Motor neuron (in vitro differentiated cells): ENCODE results near the gene LDHD. TPM values are rescaled to one million over a fixed set of nuclear protein-coding genes. Genes with fewer than 3 reads are reported as not detected.
"Not testable (repeated sequence)": the region's sequence is repeated elsewhere in the genome, so short reads cannot be mapped to it uniquely, and the experiment has no call there.

Source experiments
- ATAC-seq, 8 experiments: fragments of 200-7000 bp; cut with Tn5 transposase; replicated peaks in 6 of 8; 2 replicates each; pipeline ENCODE4 v1.8.0; 2021; ENCODE audit warnings: mild to moderate bottlenecking in 8 of 8, moderate library complexity in 8 of 8
- H3K27ac ChIP-seq, 2 donors: fragments of 250-450 bp; sonication (Bioruptor Pico); 2 replicates each; pipeline ENCODE4 v1.9.0; 2021; ENCODE audit warnings: antibody characterized with exemption in 2 of 2, mild to moderate bottlenecking in 2 of 2, moderate library complexity in 1 of 2
- H3K4me1 ChIP-seq, 2 donors: fragments of 250-450 bp; sonication (Bioruptor Pico); replicated peaks in 1 of 2; 2 replicates each; pipeline ENCODE4 v1.6.1; 2021; ENCODE audit warnings: antibody characterized with exemption in 2 of 2, mild to moderate bottlenecking in 2 of 2, moderate library complexity in 1 of 2
- H3K4me3 ChIP-seq, 5 donors: fragments of 250-450 bp; sonication (Bioruptor Pico); 2 replicates each; pipeline ENCODE4 v1.9.0; 2021; ENCODE audit warnings: antibody characterized with exemption in 5 of 5, mild to moderate bottlenecking in 5 of 5, moderate library complexity in 4 of 5
- WGBS, 10 experiments: fragments of 450-650 bp; shearing (Covaris generic); methylation state at CpG; one replicate each; pipeline ENCODE4 v1.0.0; 2022; 5-methylcytosine and 5-hydroxymethylcytosine counted together
- in situ Hi-C, 9 experiments: fragments of 400-800 bp; cut with MboI; loops; one replicate each; pipeline ENCODE4 v1.15.0; 2021; ENCODE audit warnings: low sequenced_read_pairs in 9 of 9, low pct_unique_long_range_greater_than_20kb in 2 of 9; ENCODE audit not compliant: unreplicated experiment in 9 of 9
- total RNA-seq, 8 experiments: library from RNA; unstranded; fragments of 300-600 nt; gene quantifications; 2 replicates each; pipeline versions ENCODE4 v1.2.3 to v1.2.4, GENCODE V29; 2022

Gene LDHD
- total RNA-seq, 8 experiments from 2014 or later: 0.33 to 2.8 (median 1.0) TPM

DNA sequence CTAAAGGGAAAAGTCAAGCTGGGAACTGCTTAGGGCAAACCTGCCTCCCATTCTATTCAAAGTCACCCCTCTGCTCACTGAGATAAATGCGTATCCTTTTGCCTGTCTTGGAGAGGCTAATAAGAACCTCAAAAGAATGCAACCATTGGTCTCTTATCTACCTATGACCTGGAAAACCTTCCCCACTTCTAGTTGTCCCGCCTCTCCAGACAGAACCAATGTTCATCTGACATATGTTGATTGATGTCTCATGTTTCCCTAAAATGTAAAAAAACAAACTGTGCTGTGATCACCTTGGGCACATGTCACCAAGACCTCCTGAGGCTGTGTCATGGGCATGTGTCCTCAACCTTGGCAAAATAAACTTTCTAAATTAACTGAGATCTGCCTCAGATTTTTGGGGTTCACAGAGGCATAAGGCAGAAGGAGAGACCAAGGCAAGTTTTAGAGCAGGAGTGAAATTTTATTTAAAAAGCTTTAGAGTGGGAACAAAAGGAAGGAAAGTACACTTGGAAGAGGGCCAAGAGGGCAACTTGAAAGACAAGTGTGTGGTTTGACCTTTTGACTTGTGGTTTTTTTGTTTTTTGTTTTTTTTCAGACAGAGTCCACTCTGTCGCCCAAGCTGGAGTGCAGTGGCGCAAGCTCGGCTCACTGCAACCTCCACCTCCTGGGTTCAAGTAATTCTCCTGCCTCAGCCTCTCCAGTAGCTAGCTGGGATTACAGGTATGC is 13.0 kb upstream of the LDHD start:
- in situ Hi-C loops, H3K4me1 ChIP-seq, H3K4me3 ChIP-seq, ATAC-seq, H3K27ac ChIP-seq: not testable (repeated sequence)
- WGBS, 10 experiments: 60 to 100% (median 82%) methylated on average over 1 to 5 of the region's 5 CpGs; no CpG with 5 or more reads in 2 of the 10 experiments

DNA sequence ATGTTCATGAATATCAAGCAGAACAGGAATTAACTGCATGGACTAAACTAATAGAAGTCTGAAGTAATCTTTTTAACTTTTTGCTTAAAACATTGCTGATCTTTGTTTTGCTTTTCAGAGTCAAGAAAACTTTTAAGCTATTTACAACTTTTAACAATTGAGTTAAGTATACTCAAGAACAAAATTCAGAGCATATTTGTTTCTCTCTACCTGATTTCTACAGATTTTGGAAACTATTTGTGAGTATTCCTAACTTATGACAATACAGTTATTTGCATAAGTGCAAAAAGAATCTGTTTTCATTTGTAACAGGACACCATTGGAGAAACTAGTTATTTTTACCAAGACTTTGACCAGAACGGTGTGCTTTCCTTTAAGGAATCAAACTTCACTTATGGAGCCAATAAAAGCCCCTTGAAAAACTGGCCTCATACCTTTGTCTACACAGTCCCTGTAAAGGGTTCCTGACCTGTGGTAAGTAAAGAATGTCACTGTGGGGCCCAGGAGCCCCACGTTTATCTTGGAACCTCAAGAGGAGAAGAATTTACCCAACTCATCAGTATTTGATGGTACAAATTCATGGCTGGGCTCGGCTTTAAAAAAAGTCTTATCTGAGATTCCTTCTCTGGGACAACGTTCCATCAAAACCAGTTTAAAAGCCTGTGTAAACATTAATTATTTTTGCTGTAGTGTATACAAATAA is 11.3 kb upstream of the LDHD start:
- WGBS, 10 experiments: 6 to 93% (median 64%) methylated on average over 2 to 4 of the region's 4 CpGs; no CpG with 5 or more reads in 1 of the 10 experiments
- H3K4me3 ChIP-seq: no peak overlapping the region
- H3K27ac ChIP-seq: no peak overlapping the region
- H3K4me1 ChIP-seq: no peaks in the 10 kb centered on the region
- in situ Hi-C loops: no loop called here
- ATAC-seq: no peak

DNA sequence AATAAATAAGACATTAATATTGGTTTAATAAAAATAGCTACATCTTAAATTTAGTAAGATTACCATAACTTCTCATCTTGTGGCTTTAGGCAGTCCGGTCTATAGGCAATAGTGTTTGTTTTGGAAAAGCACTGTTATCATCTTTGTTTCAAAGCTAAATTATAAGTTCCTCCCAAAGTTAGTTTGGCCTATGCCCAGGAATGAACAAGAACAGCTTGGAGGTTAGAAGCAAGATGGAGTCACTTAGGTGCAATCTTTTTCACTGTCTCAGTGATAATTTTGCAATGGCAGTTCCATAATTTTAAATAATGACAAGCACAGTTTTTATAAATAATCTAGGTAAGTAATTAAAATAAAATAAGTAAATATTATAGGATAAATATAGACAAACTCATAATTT is 6.0 kb upstream of the LDHD start:
- in situ Hi-C loops: loop anchor here in 2 of 9 experiments (25.0 kb wide), 2 partner anchors 135 to 410 kb away; partner anchors contain the start of genes MLKL (in 1 of the 2), WDR59 (in 1 of the 2) and ZNRF1 (in 1 of the 2)
- Histone ChIP-seq H3K4me3 (no peak overlapping the region), H3K27ac (no peak overlapping the region), H3K4me1 (no peaks in the 10 kb centered on the region)
- ATAC-seq: no peak
- 22 to 100% (median 91%) methylated on average over 1 of the region's 1 CpG; no CpG with 5 or more reads in 2 of the 10 experiments for WGBS, 10 experiments

DNA sequence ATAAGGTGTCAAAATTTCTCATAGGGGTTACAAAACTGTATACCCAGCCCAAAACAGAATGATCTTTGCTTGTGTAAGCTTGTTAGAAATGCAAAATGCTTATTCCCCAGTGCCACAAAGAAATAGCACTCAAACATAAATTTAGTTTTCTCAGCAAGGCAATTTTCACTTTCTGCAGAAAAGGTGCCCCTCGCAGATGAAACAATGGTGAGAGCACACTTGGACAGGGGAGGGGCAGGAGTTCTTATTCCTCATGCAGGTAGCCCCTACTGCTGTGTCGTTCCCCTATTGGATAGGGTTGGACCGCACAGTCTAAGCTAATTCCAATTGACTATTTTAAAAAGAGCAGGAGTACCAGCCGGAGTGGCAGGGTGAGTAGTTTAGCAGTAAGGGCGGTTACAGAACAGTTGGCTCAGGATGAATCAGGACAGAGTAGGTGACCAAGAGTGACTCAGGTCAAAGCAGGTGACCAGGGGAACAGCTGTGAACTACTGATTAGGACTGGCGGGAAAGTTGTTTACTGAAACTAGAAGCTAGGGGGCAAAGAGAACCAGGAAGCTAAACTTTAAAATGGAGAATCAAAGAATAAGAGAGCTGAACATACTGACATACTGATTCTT is 5.5 kb upstream of the LDHD start:
- WGBS, 10 experiments: 73 to 100% (median 83%) methylated on average over 2 to 6 of the region's 6 CpGs; no CpG with 5 or more reads in 2 of the 10 experiments
- no peak for ATAC-seq
- in situ Hi-C loops: loop anchor here in 2 of 9 experiments (25.0 kb wide), 2 partner anchors 135 to 410 kb away; partner anchors contain the start of genes MLKL (in 1 of the 2), WDR59 (in 1 of the 2) and ZNRF1 (in 1 of the 2)
- H3K4me1 ChIP-seq: no peaks in the 10 kb centered on the region
- no peak overlapping the region for H3K27ac ChIP-seq
- no peak overlapping the region for H3K4me3 ChIP-seq

DNA sequence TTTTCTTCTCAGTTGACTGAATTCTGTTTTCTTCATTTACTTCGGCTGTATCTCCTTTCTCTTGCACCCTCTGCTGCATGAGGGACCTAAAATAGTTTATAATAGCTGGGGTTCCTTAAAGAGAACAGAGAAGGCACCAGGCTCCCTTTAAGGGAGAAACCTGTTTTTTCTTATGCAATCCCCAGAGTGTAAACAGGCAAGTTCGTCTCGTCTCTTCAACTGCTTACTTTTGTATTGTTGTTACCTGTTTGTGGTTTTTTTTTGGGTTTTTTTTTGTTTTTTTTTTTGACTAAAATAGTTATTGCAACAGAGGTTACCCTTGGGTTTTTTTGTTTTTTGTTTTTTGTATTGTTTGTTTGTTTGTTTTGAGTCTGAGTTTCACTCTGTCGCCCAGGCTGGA is 3.7 kb upstream of the LDHD start:
- 59 to 100% (median 79%) methylated on average over 1 to 4 of the region's 4 CpGs for WGBS, 10 experiments
- in situ Hi-C loops: loop anchor here in 2 of 9 experiments (25.0 kb wide), 2 partner anchors 133 to 408 kb away; partner anchors contain the start of genes MLKL (in 1 of the 2), WDR59 (in 1 of the 2) and ZNRF1 (in 1 of the 2)
- no peak for ATAC-seq

DNA sequence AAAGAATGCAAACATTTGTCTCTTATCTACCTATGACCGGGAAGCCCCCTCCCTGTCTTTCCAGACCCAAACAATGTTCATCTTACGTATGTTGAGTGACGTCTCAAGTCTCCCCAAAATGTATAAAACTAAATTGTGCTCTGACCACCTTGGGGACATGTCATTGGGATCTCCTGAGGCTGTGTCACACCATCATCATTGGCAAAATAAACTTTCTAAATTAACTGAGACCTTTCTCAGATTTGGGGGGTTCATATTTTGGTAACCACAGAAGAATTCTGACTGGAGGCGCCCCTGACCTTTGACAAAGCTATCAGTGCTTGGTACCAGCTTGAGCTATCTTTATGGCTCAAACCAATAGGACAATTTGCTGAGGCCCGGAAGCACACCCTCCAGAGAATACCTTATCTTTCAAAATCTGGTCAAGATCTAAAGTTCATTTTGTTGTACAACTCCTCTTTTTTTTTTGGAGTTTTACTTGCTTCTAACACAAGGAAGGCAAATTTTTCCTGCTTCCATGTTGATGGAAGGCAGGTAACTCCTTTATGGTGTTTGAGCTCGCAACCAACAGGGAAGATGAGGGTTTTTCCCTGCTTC is 2.5 kb upstream of the LDHD start:
- H3K4me1 ChIP-seq: no peaks in the 10 kb centered on the region
- no peak for ATAC-seq
- no peak overlapping the region for H3K4me3 ChIP-seq
- H3K27ac ChIP-seq: no peak overlapping the region
- WGBS, 10 experiments: 40 to 100% (median 65%) methylated on average over 1 to 5 of the region's 6 CpGs
- in situ Hi-C loops: loop anchor here in 2 of 9 experiments (25.0 kb wide), 2 partner anchors 132 to 407 kb away; partner anchors contain the start of genes MLKL (in 1 of the 2), WDR59 (in 1 of the 2) and ZNRF1 (in 1 of the 2)

More for the DNA sequence above, 3.7 kb upstream of the LDHD start:
- no peaks in the 10 kb centered on the region for H3K4me1 ChIP-seq
- H3K27ac ChIP-seq: no peak overlapping the region
- no peak overlapping the region for H3K4me3 ChIP-seq

DNA sequence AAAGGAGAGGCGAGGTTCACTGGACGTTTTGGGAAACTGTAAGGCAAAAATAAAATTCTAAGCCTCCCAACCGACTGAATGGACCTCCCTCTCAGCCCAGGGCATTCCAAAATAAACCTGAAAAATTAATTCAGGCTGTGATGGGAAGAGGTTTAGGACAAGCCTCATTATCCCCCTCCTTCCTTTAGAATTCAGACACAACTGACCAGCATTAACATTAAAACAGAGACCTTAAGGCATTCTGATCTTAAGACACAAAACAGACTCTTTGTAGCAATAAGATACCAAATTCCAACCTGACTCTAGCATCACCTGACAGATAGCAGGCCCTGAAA is 298 bp upstream of the LDHD start:
- peak overlapping the region in 1 of 5 donors; percentile 30 for H3K4me3 ChIP-seq
- peak in 2 of 8 experiments; percentile 1 to 12 for ATAC-seq
- in situ Hi-C loops: loop anchor here in 2 of 9 experiments (25.0 kb wide), 2 partner anchors 130 to 405 kb away; partner anchors contain the start of genes MLKL (in 1 of the 2), WDR59 (in 1 of the 2) and ZNRF1 (in 1 of the 2)
- WGBS, 10 experiments: 14 to 90% (median 28%) methylated on average over 2 to 3 of the region's 3 CpGs; no CpG with 5 or more reads in 4 of the 10 experiments
- no peaks in the 10 kb centered on the region for H3K4me1 ChIP-seq
- H3K27ac ChIP-seq: no peak overlapping the region

DNA sequence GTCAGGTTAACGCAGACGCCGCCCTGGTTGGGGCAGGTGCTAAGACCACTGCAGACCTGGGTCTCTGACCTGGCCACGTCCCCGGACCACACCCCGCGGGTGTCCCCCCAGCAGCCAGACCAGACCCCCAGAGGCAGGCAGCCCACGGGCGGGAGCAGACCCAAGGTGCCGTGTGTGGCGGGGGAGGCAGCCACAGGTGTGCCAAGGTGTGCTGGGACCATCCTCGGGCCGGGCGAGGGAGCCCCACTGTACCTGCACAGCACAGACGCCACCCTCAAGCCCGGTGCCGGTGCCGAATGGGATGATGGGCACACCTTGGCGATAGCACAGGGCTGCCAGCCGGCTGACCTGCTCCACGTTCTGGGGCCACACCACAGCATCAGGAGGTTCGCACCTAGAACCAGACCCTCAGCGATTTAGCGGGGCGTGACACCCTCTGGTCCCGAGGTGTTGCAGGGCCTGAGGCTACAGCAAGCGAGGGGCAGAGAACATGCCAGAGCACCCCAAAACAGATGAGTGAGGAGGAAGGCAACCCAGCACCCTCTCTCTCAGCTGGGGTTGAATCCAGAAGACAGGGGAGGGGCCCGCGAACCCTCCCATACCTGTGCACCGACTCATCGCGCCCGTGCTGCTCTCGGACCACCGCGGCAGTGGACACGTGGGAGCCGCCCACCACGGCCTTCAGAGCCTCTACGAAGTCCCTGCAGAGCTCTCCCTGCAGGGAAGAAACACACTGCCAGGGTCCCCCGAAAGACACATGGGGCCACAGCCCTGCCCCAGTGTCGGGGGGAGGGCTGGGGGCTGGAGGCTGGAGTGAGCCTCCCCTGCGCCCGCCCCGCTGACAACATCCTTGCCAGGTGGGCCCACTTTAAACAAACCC is 1.4 kb downstream of the LDHD start:
- Histone ChIP-seq H3K4me1 (peaks cover 8 to 14% of the 10 kb centered on the region in 2 donors), H3K4me3 (no peak overlapping the region), H3K27ac (no peak overlapping the region)
- ATAC-seq: no peak
- in situ Hi-C loops: loop anchor here in 2 of 9 experiments (25.0 kb wide), 2 partner anchors 128 to 403 kb away; partner anchors contain the start of genes MLKL (in 1 of the 2), WDR59 (in 1 of the 2) and ZNRF1 (in 1 of the 2)
- WGBS, 10 experiments: 94 to 100% methylated on average over 3 to 15 of the region's 45 CpGs; no CpG with 5 or more reads in 8 of the 10 experiments

DNA sequence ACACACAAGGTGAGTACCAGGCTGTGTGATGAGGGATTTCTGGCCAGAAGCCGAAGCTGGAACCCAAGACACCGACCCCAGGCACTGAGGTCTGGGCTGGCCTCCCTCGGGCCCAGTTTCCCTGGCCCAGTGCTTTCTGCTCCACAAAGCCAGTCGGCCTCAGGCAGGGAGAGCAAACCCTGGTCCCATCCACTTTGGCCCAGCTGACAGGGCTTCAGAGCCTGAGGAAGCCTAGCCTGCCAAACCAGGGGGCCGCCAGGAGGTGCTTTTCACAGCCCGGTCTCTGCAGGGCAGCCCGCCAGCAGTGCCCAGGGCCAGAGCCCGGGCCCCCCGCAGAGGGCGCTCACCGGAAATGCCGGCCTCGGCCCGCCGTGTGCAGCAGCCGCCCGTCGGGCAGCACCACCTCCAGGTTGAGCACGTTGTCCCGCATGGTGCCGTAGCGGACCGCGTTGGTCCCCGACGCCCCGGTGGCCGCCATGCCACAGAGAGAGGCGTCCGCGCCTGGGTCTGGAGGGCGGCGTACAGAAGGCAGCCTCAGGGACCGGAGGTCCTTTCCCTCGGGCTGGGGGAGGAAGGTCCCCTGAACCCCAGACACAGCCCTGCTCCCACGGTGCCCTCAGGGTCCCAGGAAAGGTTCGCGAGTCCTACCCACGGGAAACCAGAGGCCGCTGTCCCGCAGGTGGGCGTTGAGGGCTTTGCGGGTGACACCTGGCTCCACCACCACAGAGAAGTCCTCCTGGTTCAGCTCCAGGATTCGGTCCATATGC is 2.2 kb downstream of the LDHD start:
- no peak overlapping the region for H3K27ac ChIP-seq

DNA sequence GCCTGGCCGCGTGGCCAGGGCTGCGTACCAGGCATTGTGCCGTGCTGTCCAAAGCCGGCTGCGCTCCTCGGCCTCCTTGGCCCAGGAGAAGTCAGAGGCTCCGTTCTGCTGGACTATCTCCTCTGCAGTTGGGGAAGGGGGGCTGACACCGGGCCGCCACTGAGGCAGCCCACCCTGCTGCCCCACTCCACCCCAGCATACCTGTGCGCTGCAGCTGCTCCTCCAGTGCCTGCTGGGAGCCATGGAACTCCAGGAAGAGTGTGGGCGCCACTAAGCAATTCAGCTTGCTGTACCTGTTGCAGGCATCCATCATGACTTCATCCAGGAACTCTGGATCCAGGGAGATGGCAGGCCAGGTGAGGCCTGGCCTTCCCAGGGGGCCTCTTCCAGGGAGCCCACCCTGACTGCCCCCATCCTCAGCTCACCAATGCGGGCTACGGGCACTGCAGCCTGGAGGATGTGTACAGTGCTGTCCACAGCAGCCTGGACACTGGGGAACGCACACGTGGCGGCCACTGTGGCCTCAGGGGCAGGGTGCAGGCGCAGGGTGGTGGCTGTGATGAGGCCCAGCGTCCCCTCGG is 2.9 kb downstream of the LDHD start:
- no peak for ATAC-seq
- 67 to 100% (median 93%) methylated on average over 1 to 10 of the region's 20 CpGs; no CpG with 5 or more reads in 4 of the 10 experiments for WGBS, 10 experiments
- Histone ChIP-seq H3K4me1 (peaks cover 8 to 15% of the 10 kb centered on the region in 2 donors), H3K27ac (no peak overlapping the region), H3K4me3 (no peak overlapping the region)
- in situ Hi-C loops: loop anchor here in 2 of 9 experiments (25.0 kb wide), 2 partner anchors 126 to 401 kb away; partner anchors contain the start of genes MLKL (in 1 of the 2), WDR59 (in 1 of the 2) and ZNRF1 (in 1 of the 2)

More for the DNA sequence above, 2.2 kb downstream of the LDHD start:
- Histone ChIP-seq H3K4me1 (peaks cover 8 to 15% of the 10 kb centered on the region in 2 donors), H3K4me3 (no peak overlapping the region)
- ATAC-seq: no peak
- in situ Hi-C loops: loop anchor here in 2 of 9 experiments (25.0 kb wide), 2 partner anchors 127 to 402 kb away; partner anchors contain the start of genes MLKL (in 1 of the 2), WDR59 (in 1 of the 2) and ZNRF1 (in 1 of the 2)
- WGBS, 10 experiments: 60 to 100% (median 98%) methylated on average over 1 to 8 of the region's 44 CpGs; no CpG with 5 or more reads in 6 of the 10 experiments
